ENCODE measurements around the gene NPLOC4.
"Not testable (repeated sequence)": the region's sequence is repeated elsewhere in the genome, so short reads cannot be mapped to it uniquely, and the experiment has no call there.

The NPLOC4 gene

GRCh38 chr17:81531998-81532404 lies 104.9 kb downstream of the NPLOC4 start:
- not testable (repeated sequence) for DNase-seq

- not testable (repeated sequence) for DNase-seq
These were observed 105.9 kb downstream of the NPLOC4 start for GRCh38 chr17:81531013-81531412.

DNA sequence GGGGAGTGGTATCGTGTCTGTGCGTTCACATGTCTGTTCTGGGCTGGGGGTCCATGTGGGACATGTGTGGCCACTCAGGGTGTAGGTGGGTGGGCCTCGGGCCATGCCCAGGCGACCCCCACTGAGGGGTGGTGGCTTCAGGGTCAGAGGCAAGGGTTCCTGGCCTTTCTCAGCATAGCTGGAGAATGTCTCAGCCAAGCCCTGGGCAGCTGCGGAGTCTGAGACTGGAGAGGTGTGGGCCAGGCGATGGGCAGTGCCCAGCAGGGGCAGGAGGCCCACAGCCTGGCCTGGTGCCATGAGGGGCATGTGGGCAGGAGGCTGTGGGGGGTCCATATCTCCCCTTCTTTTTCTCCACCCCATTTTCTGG lies 107.5 kb downstream of the NPLOC4 start:
- no peak for DNase-seq

DNA sequence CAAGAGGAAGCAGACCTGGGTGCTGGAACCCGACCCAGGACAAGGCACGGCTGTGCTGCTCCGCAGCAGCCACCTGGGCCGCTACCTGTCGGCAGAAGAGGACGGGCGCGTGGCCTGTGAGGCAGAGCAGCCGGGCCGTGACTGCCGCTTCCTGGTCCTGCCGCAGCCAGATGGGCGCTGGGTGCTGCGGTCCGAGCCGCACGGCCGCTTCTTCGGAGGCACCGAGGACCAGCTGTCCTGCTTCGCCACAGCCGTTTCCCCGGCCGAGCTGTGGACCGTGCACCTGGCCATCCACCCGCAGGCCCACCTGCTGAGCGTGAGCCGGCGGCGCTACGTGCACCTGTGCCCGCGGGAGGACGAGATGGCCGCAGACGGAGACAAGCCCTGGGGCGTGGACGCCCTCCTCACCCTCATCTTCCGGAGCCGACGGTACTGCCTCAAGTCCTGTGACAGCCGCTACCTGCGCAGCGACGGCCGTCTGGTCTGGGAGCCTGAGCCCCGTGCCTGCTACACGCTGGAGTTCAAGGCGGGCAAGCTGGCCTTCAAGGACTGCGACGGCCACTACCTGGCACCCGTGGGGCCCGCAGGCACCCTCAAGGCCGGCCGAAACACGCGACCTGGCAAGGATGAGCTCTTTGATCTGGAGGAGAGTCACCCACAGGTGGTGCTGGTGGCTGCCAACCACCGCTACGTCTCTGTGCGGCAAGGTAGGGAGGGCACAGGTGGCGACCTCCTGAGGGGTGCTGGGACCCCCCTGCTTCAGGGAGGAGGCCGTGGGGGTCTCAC lies 108.1 kb downstream of the NPLOC4 start:
- peak; percentile 45 for DNase-seq

DNA sequence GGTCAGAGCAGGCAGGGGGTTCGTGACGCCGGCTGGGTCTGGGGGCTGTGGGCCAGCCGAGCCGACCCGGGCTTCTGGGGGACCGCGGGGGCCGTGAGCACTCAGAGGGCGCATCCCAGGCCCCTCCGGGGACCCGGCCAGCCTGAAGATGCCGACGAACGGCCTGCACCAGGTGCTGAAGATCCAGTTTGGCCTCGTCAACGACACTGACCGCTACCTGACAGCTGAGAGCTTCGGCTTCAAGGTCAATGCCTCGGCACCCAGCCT lies 108.6 kb downstream of the NPLOC4 start:
- no peak for DNase-seq

- DNase-seq: no peak
These were observed 109.1 kb downstream of the NPLOC4 start, which contains the start of gene FSCN2 for GRCh38 chr17:81527591-81528383. FSCN2 (plus strand) TSS chr17:81528377; CDS start chr17:81528532, 155 bp downstream.

- DNase-seq: no peak
These were observed 110.0 kb downstream of the NPLOC4 start for GRCh38 chr17:81526662-81527571.

GRCh38 chr17:81524865-81525159 lies 112.1 kb downstream of the NPLOC4 start:
- DNase-seq: no peak

GRCh38 chr17:81524039-81524864 lies 112.7 kb downstream of the NPLOC4 start:
- no peak for DNase-seq

- DNase-seq: no peak
These were observed 113.4 kb downstream of the NPLOC4 start for GRCh38 chr17:81523402-81524038.

GRCh38 chr17:81522491-81523401 lies 114.2 kb downstream of the NPLOC4 start:
- no peak for DNase-seq

- DNase-seq: no peak
These were observed 116.7 kb downstream of the NPLOC4 start for GRCh38 chr17:81520021-81520901.

DNA sequence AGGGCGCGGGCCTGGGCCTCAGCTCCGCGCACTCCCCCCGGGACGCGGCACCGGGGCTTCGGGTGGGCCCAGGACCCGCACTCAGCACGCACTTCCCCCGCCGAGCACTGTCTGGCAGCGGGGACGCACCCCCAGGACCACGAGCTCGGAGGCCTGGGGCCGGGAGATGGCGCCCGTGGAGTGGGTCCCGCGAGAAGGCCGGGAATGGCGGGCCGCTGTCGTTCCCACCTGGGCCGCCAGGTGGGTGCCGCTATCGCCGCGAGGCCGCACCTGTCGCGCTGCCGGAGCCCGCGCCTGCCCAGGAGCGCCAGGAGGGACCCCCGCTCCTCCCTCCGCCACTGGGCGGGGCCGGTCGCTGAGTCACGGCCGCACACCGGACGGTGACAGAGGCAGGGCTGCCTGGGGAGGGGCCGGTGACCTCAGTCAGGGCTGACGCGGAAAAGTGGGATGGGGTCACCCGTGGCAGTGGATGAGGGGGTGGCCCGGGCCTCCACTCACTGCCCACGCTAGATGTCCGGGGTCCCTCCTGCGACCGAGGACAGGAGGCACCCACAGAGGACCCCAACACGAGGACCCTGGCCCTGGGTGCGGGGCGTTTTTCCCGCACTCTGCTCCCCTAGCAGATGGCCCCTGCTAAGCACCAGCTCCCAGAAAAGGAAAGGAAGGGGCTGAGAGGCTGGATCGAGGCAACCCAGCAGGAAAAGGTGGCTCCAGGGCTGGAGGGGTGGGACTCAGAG lies 117.5 kb downstream of the NPLOC4 start:
- DNase-seq: no peak

DNA sequence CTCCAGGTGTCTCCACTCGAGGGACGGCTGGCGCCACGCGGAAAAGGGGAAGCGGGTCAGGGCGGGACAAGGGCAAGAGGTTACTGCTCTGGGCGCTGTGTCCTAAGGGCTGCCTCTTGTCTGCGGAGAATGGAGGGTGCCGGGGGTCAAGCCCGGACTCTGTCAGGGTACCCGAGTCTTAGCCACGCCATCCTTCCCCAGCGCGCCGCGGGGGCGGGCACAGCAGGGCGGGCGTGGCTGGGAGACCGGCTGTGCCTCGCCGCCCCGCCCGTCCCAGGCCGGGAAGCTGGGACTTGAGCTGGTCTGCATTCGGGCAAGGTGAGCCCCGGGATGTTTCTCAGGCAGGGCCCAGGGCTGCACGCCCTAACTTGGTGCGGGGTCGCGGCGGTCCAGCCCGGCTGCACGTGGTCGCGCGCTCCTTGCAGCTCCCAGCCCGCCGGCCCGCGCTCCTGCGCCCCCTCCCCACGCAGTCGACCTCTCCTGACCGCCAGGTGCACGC lies 118.1 kb downstream of the NPLOC4 start:
- no peak for DNase-seq

GRCh38 chr17:81518113-81518784 lies 118.7 kb downstream of the NPLOC4 start:
- no peak for DNase-seq

DNA sequence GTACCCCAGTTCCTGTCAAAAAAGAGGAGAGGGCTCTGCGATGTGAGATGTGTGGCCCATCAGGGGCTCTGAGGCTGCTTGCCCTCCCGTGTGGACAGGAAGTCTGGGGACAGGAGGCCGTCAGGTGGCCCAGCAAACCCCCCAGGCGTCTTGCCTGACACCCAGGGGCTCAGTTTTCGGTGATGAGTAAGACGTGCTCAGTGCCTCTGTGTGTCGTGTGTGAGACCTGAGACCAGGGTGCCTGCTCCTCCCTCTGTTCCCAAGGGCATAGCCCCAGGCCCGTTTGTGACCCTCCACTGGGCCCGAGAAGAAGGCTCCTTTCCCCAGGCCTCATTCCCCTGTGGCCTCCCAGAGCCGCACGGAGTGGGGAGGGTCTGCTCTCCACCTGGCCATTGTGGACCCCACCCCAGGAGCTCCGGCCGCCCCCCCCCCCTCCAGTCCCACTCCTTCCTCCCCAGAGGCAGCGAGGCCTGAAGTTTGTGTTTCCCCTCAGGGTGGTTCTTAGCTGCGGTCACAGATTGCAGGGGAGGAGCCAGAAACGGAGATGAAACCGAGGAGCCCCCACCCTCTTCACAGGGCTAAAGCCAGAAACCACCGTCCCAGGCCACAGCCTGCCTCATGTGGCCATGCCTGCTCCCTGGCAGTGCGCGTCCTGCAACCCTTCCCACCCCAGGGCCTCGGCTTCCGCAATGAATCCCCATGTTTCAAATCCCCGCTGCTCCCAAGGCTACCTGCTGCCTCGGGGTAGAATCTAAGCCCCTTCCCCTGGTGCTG lies 119.4 kb downstream of the NPLOC4 start:
- DNase-seq: no peak

DNA sequence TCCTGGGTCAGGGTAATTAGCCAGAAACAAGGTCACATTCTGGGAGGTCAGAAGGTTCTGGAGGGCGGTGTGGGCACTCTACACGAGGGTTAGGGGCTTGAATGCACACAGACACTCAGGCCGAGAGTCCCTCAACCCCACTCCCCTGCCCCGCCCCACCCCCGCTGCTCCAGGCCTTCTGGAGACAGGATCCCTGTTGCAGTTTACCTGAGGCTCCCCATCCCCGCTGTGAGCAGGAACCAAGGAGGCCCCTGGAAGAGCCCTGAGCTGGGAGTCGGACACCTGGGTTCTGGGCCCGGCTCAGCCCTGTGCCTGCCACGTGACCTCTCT lies 119.9 kb downstream of the NPLOC4 start:
- no peak for DNase-seq

- DNase-seq: no peak
These were observed 120.5 kb downstream of the NPLOC4 start for GRCh38 chr17:81516439-81516838.
